ENCODE measurements around the gene FSHR.

The FSHR gene

DNA sequence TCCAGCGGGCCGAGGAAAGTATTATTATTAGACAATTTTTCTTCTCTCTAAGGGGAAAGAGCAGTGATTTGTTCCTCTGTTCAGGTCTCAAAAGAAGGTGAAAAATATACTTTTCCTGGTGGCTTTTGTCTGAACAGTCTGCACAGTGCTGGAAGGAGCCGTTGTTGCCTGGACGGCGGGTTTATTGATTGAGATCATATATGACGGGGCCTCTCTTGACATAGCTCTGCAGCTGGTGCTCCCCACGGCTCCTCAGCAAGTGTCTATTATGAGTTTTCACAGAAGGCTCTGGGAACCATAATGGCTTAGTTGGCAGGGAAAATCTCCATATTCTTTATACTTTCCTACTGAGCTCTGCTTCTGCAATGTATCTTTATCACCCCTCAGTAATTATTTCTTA, 42.9 kb downstream of the FSHR start:
- DNase-seq (ENCODE audit: low read depth in 3 of 3) = no peak

DNA sequence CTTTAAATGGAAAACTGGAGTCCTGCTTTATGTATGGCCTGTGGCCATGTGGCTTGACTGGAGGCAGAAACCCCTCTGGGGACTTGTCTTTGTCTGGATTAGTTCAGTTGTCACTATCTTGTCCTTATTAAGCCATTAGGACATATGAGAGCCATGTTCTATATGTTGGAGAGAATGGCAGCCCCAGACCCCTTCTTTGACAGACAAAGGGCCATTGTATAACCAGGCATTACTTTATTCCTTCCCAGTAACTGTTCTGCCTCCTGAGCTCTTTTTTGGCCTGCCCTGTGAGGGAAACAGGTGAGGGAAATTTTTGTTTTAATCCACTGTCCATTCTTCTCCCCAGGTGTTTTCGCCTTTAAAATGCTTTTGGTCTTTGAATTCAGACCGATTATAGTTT, 43.3 kb downstream of the FSHR start:
- no peak for DNase-seq (ENCODE audit: low read depth in 3 of 3)

DNA sequence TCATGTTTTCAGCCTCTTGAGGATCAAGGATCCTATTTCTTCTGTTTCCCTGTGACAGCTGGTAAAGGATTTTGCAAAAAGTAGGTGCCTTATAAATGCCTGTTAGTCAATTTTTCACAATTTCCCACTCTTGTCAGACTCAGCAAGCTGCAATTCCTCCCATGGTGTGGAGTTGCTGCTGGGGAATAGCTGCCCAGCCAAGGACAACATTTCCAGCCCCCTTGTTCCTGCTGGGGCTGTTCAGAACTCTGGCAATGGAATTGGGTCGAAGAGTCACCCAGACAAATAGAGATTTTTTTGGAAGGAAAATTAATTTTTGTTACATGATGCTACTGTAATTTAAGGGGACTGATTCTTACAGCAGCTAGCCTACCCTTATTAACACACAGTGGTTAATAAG, 43.7 kb downstream of the FSHR start:
- DNase-seq (ENCODE audit: low read depth in 3 of 3) = no peak

DNA sequence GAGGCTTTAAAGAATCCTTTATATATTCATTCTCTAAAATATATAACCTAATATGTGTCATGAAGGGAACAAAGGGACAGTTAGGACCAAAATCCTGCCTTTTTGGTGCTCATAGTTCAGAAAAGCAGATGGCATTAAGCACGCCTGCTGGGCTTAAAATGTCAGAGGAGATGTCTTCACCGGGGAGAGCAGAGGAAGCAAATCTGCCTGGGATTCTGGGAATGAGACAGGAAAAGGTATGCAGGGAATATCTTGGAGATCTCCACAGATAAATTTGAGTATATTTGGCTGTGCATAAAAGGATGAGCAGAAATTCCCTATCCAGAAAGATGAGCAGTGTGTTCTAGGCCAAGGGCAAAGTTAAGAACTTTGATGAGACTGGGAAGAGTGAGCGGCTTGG, 45.5 kb downstream of the FSHR start:
- DNase-seq (ENCODE audit: low read depth in 3 of 3) = no peak

DNA sequence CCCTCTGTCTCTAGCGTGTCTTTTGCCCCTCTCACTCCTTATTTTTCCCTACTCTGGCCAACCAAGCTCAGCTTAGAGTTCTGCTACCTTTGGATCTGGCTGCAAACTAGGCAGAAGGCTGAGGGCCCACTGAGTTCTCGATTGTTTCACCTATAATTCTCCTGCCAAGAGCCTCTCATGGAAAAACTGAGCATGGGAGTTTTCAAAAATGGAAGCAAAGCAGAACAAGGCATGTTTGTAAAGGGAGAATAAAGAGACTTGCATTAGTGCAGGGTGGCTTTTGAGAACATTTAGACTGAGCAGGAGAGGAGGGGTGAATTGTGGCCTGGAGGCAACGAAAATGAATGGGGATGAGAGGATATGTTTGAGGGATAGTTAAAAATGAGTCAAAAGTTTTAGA, 45.9 kb downstream of the FSHR start:
- DNase-seq (ENCODE audit: low read depth in 3 of 3) = no peak

DNA sequence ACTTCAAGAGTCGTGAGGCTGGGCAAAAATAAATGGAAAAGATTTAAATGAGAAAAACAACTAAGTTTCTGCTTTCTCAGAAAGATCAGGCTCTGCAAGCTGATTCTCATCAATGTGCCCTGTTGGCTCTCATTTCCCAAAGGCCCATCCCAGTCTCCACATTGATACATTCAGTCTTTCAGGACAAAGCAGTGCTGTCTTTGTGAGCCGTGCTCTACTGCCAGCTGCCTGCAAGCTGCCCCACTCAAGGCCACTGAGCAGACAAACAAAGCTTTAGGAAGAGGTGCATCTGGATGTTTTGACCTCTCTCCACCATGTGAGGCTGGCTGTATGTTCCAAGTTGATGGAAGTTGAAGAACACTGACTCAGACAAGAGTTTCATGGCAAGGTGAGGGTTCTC, 48.8 kb downstream of the FSHR start:
- DNase-seq (ENCODE audit: low read depth in 3 of 3) = no peak

DNA sequence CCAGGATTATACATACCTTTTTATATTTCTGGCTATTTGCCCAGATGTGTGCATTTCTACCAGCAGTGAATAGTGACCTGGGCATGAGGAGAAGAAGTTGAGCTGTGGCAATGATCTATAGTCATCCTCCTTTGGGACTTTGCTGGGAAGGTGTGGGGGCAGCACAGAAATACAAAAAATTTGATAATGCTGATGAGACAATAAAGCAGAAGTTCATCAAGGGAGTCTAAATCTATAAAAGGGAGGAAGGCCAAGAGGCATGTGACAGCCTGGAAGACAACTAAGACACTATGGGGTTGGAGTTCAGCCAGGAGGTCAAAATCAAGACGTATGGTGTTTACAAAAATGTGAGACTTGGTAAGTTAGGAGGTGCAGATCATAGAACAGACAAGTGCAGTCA, 52.2 kb downstream of the FSHR start:
- DNase-seq (ENCODE audit: low read depth in 3 of 3) = no peak

DNA sequence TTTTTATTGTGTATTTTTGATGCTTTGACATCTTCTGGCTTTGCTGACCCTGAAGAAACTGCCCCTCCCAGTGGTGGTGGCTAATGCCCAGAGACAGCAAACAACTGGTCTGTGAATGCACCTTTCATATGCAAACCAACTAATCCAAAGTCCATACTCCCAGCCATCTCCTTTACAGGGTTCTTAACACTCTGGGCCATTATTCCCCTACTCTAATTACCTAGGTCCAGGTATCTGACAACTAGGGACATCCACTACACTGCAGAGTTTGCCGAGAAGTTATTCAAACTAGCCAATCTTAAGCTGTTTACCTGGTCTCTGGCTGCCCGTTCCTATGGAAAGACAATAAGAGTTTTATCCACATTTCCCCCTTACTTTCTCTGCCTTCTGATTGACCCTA, 73.6 kb downstream of the FSHR start:
- no peak for DNase-seq (ENCODE audit: low read depth in 3 of 3)

DNA sequence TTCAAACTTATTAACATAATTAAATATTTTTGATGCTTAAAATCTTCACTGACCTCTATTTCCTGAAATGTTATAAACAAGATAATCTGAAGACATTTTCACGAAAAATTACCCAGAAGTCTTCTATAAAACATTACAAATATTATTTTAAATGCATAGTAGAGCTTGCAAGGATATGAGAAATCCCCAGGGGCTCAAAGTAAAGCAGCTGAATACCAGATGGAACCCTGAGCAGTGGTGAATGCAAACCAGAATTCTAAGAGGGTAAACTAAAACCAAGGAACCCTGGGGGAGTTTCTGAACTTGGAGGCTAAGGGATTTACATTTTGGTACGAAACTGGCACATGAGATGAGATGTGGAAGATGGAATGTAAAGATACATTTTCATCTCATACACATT, 83.6 kb downstream of the FSHR start:
- no peak for DNase-seq (ENCODE audit: low read depth in 3 of 3)

DNA sequence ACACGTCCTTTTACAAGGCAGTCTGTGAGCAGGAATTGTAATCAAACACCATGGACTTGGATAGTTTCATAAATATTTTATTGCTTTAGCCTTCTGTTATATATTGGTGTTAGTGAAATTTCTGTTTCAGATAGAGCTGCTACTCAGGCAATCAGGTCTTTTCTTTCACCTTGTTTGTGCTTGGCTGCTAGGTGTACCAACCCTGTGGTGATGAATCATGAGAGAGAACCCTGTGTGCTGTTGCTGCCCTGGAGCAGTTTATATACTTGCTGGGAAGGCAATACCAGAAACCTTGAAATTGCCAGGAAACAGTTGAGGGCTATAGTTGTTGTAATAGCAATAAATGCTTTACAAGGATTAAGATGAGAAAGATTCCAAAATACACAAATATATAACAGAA, 84.5 kb downstream of the FSHR start:
- DNase-seq (ENCODE audit: low read depth in 3 of 3) = no peak

DNA sequence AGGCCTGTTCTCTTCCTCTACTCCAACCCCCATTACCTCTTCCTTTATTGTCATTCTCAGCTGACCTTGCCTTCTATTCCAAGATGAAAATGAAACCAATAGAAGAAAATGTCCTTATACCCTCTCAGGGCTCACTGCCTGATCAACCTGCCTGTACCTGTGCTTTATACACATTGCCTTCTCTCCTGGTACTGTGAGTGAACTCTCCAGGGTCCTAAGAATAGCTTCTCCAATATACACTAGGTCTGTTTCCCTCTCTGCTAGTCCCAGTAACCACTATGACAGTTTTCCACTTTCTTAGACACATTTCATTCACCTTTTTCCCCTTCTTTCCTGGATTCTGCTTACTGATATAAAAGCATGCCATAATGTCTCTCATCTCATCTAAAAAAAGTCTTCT, 85.7 kb downstream of the FSHR start:
- no peak for DNase-seq (ENCODE audit: low read depth in 3 of 3)

DNA sequence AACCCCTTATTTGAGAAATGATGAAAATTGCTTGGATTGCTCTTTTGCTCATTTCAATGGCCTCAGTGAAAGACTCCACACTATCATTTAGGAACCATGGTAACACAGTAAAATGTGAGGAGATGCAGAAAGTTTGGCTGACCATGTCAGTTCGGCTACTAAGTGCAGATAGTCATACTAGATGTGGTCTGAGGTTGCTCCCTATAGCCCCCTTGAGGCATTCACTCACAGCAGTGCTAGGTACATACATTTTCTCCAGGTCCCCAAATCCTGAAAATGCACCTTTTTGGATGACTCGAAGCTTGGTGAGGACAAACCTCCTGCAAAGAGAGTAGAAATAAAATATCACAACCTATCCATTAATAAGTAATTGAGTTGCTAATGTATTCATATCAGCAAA, 86.3 kb downstream of the FSHR start:
- no peak for DNase-seq (ENCODE audit: low read depth in 3 of 3)

DNA sequence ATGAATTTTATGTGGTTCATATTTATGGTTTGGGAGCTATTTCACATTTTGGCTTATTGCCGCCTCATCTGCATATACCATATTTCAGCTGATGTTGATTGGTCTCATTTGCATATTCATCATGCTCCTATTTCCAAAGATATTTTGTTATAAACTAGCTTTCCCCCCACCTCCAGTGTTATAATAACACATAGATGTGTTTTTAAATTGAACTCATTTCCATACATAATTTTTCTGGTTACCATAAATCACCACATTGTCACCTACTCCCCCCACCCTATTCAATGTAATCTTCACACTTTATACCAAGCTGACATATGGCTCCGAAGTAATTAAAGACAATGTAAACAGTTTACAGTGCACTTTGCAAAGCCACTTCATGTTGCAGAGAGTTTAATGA, 101.2 kb downstream of the FSHR start:
- DNase-seq (ENCODE audit: low read depth in 3 of 3) = no peak

DNA sequence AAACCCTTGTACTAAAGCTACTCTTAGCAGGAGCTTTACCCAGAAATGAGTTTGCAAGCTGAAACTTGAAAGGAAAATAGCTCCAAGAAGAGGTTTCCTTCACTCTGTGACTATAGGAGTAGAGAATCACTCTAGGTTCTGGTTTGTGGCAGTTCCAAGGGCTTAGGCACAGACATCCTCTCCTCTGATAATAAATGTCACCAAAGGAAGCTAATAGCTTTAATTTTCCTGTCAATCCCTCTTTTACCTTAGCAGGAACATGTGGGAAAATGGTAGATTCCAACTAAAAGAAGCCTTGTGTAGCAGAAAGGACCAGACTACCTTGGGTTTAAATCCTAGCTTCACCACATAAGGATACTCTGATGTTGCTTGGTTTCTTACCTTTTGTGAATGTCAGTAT, 104.0 kb downstream of the FSHR start:
- no peak for DNase-seq (ENCODE audit: low read depth in 3 of 3)

DNA sequence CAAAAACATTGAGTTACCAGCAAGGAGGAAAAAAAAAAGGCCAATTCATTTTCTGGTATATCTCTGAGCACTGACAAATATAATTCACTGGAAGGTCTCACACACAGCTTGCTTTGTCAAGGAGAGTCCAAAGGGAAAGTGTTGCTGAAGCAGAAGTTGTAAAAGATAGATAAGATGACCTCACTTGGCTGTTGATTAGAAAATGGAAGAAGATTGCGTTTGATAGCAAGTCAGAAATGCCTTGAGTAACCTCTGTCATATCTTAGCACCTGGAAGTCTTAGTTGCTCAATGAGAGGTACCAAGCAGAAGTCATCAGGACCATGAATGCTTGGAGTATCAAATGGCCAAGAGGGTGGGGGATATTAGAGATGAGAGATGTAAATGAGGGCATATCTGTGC, 105.2 kb downstream of the FSHR start:
- DNase-seq (ENCODE audit: low read depth in 3 of 3) = no peak

DNA sequence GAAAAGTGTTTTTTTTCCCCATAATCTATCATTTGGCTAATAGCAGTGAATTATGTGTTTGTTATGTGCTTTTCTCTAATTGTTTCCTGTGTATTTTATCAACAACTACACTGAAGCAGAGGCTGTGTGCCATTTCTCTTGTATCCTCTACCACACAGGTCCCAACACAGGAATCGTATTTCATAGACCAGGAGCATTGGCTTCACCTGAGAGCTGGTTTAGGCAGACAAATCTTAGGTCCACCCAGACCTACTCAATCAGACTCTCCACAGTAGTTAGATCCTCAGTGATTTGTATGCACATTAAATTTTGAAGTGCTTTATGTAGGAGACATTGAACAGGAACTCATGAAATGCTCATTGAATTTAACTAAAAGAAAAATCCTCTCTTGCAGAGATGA, 109.2 kb downstream of the FSHR start:
- no peak for DNase-seq (ENCODE audit: low read depth in 3 of 3)

DNA sequence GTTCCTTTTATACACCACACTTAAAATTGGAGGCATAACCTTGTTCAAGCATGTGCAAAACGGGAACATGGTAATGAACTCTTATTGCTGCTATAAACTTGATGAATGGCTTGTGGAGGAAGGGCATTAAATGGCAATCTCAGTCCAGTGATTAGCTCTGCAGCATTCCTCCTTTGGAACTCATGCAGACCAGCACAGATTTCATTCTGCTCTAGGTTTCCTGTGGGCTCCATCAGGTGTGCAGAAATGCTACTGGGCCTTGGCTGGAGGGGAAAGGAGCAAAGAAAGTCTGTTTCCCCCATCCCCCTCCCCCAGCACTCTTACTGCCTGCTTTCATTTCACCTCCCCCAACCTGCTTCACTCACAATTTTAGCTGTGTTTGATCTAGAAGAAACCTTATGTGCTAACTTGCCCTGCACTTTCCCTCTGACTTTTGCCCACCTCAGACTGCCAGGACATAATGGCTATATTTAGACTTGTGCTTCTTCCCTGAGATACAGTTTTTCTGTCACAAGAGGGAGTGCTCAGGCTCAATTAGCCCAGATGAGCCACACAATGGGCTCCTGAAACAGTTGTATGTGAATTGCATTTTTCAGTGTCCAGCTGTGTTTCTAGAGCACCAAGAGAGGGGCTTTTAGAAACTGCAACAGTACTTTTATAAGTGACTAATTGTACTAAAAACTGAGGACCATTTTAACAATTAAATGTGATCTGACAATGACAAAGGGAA, 109.8 kb downstream of the FSHR start:
- DNase-seq (ENCODE audit: low read depth in 3 of 3) = no peak

DNA sequence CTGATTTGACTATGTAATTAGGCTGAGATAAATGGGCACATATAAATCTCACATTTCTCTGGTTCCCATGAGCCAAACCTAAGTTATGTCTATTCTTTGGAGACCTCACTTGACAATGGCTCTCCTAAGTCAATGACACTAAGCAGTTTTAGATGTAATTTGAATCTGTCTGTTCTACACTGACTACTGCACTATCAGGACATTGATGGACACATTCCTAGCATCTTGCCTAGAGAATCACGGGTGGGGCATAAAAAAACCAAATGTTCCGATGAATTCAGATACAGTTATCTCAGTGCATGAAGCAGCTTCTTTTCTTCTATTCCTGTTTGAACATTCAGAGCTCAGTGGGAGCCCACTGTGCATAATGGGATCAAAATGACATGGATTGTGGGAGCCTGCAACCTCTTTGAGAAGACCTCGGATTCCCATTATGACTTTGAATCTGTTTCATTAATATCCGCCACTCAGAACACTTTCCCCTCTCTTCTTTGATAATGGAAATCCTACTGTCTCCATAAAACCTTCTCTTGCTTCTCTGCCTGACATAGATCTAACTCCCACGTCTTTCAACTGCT, 110.8 kb downstream of the FSHR start:
- no peak for DNase-seq (ENCODE audit: low read depth in 3 of 3)

DNA sequence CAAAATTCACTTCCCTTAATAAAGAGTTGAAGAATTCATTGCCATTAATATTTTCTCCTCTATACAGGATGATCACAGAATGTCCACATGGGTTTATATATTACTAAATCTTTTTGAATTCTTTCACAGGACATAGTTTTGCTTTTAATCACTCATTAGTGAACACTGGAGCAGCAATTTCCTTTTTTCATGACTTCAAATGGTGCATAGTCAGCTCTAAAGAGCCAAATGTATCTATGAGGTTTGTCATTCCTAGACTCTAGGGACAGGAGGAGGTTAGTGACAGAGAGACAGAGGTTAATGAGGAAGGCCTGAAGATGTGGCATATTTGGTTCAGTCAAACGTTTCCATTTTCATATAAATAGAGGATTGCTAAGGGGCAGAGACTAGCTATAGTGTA, 111.8 kb downstream of the FSHR start:
- no peak for DNase-seq (ENCODE audit: low read depth in 3 of 3)

DNA sequence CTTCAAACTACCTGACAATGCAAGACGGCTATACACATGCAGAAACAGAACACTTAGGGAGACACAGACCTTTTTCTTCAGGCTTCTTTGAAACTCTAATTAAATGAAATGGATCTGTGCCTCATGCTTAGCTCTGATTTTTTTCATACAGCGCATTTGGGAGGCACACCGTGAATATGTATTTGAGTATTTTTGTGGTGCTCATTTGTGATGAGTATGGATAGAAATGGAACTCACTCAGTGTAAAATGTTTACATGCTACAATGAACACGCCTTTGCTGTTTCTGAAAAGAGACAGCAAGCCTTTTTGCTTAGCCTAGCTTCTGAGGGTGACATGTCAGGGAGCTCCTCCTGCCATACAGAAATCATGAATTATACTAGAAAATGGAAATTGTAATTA, 113.3 kb downstream of the FSHR start:
- DNase-seq (ENCODE audit: low read depth in 3 of 3) = no peak

DNA sequence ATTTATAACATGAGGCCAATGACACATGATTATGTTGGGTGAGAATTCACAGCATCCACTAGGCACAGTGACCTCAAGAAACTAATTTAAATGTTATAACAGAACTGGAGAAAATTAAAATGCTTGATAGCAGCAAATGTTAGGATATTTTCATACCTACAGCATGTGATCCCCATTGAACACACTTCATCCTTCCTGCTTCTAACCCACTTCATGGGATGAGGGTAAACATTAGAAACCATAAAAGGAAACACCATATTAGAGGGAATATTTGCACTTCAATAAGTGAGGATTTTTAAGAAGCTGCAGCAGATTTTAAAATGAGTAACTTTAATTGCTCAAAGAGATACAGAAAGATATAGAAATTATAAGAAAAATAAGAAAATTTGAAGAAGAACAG, 117.1 kb downstream of the FSHR start:
- no peak for DNase-seq (ENCODE audit: low read depth in 3 of 3)

DNA sequence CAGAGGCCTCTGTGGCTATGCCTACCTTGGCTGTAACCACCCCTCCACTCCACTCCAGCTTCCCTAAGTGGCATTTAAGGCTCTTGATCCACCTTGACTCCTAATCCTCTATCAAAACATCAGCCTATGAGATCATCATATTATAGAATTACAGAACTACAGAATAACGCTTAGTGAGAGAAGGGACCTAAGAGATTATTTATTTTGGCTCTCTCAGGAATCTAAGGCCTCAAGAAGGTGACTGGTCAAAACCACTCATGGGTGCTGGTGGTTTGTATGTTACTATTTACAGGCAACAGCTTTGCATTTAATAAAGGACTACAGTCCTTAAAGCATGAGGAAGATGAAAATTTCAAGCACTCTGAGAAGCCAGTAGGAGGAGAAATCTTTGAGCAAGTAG, 118.8 kb downstream of the FSHR start:
- no peak for DNase-seq (ENCODE audit: low read depth in 3 of 3)

DNA sequence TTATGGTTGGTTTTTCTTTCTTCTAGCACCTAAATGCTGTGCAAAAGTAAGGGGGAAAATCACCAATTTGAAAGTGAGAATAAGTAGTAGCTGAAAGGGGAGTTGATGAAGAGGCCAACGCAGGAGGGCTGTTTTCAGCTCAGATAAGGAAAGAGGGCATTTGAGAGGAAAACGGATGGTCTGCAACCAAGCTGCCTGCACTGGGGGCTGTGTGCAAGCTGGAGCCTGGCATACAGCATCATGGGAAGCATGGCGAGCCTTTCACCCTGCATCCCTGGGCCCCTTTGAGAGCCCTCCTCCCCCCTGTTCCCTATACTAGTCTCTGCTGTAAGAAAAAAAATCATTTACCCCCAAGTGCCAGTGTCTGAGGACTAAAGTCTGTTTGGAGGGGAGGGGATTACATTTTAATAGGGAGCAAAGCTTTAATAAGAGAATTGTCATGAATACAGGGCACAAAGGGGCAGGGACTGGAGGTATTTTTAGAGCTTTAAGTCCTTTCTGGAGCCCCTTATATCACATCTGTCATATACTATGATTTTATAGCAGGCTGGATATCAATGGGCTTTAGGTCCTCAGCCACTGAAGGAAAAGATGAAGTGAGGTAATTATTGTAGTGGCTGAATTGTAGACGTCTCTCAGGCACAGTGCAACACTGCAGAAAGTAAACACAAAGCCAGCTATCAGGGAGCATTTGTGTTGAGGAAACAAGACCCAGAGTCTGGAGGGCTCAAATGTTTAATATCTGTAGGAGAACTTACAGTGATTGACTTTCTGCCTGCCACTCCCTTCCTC, 120.7 kb downstream of the FSHR start:
- no peak for DNase-seq (ENCODE audit: low read depth in 3 of 3)
